ENCODE results near the gene SLC15A3.

DNA sequence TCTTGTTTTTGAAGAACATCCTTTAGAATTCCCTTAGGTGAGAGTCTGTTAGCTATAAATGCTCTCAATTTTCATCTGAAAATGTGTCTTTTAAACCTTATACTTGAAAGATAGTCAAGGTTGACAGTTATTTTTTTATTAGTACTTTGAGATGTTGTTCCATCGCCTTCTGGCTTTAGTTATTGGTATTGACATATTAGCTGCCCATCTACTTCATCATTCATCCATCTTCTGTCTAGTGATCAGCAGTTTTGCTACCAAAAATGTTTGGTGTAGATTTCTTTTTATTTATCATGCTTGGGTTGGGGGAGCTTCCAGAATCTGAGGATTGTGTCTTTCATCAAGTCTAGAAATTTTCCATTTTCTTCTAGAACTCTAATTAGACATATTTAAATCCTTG lies 16.2 kb upstream of the SLC15A3 start:
- no peak for TF ChIP-seq EP300 (IDR thresholded peaks at IDR 0.05)
- TF ChIP-seq CTCF (IDR thresholded peaks at IDR 0.05), result no peak
- TF ChIP-seq POLR2A (IDR thresholded peaks at IDR 0.05; ENCODE audit: low read depth), result no peak

Data from esophagus muscularis mucosa (tissue), 4 donors.